ENCODE data around the gene SHKBP1.

SHKBP1 gene

GRCh38 chr19:40609561-40610395 lies 33.1 kb downstream of the SHKBP1 start:
- H3K27me3 Mint-ChIP-seq, result no peaks in the 10 kb centered on the region
- DNase-seq, result peak; percentile 96

GRCh38 chr19:40610396-40611064 lies 33.9 kb downstream of the SHKBP1 start:
- ATAC-seq (no peak), DNase-seq (peak; percentile 58)
- no peaks in the 10 kb centered on the region for H3K27me3 Mint-ChIP-seq
- H3K9me3 Mint-ChIP-seq, result no peaks in the 10 kb centered on the region
- H3K27ac Mint-ChIP-seq, result peak overlapping the region; percentile 94
- peaks cover 58% of the 10 kb centered on the region for H3K4me1 Mint-ChIP-seq
- H3K4me3 Mint-ChIP-seq, result peak overlapping the region; percentile 82
- H3K36me3 Mint-ChIP-seq (ENCODE audit: low read depth), result no peaks in the 10 kb centered on the region

More at GRCh38 chr19:40609561-40610395, 33.1 kb downstream of the SHKBP1 start:
- peaks cover 57% of the 10 kb centered on the region for H3K4me1 Mint-ChIP-seq
- H3K36me3 Mint-ChIP-seq (ENCODE audit: low read depth), result no peaks in the 10 kb centered on the region
- peak overlapping the region; percentile 94 for H3K27ac Mint-ChIP-seq
- H3K4me3 Mint-ChIP-seq, result peak overlapping the region; percentile 82
- ATAC-seq, result peak; percentile 61
- no peaks in the 10 kb centered on the region for H3K9me3 Mint-ChIP-seq

DNA sequence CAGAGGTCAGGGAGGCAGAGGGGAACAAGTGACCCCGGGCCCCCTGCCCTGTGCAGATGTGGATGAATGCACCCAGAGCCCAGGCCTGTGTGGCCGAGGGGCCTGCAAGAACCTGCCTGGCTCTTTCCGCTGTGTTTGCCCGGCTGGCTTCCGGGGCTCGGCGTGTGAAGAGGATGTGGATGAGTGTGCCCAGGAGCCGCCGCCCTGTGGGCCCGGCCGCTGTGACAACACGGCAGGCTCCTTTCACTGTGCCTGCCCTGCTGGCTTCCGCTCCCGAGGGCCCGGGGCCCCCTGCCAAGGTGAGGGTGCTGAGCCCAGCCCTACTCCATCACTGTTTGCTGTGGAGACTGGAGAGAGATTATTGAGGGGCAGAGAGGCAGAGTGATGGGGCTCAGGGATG lies 34.4 kb downstream of the SHKBP1 start:
- H3K9me3 Mint-ChIP-seq, result no peaks in the 10 kb centered on the region
- DNase-seq, result no peak
- peaks cover 5% of the 10 kb centered on the region for H3K36me3 Mint-ChIP-seq (ENCODE audit: low read depth)
- peak overlapping the region; percentile 82 for H3K4me3 Mint-ChIP-seq
- H3K27me3 Mint-ChIP-seq, result no peaks in the 10 kb centered on the region
- H3K27ac Mint-ChIP-seq, result peak overlapping the region; percentile 94
- H3K4me1 Mint-ChIP-seq, result peaks cover 59% of the 10 kb centered on the region
- no peak for ATAC-seq

DNA sequence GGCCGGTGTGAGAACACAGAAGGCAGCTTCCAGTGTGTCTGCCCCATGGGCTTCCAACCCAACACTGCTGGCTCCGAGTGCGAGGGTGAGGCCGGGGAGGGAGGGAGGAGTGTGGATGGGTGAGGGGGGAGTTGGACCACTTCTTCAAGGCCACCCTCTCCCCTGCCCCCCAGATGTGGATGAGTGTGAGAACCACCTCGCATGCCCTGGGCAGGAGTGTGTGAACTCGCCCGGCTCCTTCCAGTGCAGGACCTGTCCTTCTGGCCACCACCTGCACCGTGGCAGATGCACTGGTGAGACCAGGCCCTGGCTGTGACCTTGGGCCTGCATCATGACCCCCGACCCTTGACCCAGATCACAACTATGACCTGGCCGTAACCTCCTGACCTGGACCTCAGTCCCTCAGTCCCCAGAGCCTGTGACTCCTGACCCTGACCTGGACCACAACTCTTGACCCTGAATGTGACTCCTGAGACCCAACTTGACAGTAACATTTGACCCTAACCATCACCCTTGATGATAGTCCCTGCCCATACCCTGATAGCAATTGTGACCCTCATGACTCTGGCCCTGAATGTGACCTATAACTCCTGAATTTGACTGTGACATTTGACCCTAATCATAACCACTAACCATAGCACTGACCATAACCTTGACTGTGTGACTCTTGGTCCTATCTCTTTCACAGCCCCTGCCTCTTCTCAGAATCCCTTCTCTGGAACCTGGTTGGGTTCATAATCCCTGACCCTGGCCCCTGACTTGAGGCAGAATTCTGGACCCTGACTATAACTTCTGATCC lies 35.4 kb downstream of the SHKBP1 start:
- no peak for DNase-seq
- no peak for ATAC-seq
- no peaks in the 10 kb centered on the region for H3K9me3 Mint-ChIP-seq
- H3K36me3 Mint-ChIP-seq (ENCODE audit: low read depth), result peaks cover 10% of the 10 kb centered on the region
- no peaks in the 10 kb centered on the region for H3K27me3 Mint-ChIP-seq
- peak overlapping the region; percentile 94 for H3K27ac Mint-ChIP-seq
- peak overlapping the region; percentile 90 for H3K4me3 Mint-ChIP-seq
- peaks cover 57% of the 10 kb centered on the region for H3K4me1 Mint-ChIP-seq

GRCh38 chr19:40612831-40613689 lies 36.4 kb downstream of the SHKBP1 start:
- ATAC-seq, result no peak
- peak; percentile 90 for DNase-seq
- H3K4me1 Mint-ChIP-seq, result peaks cover 55% of the 10 kb centered on the region
- no peaks in the 10 kb centered on the region for H3K9me3 Mint-ChIP-seq
- no peaks in the 10 kb centered on the region for H3K27me3 Mint-ChIP-seq
- H3K36me3 Mint-ChIP-seq (ENCODE audit: low read depth), result peaks cover 13% of the 10 kb centered on the region
- peak overlapping the region; percentile 98 for H3K27ac Mint-ChIP-seq
- H3K4me3 Mint-ChIP-seq, result peak overlapping the region; percentile 90

GRCh38 chr19:40613690-40614621 lies 37.3 kb downstream of the SHKBP1 start:
- Mint-ChIP-seq H3K27me3 (no peaks in the 10 kb centered on the region), H3K27ac (peak overlapping the region; percentile 98), H3K4me1 (peaks cover 50% of the 10 kb centered on the region), H3K9me3 (no peaks in the 10 kb centered on the region), H3K36me3 (ENCODE audit: low read depth) (peaks cover 13% of the 10 kb centered on the region), H3K4me3 (peak overlapping the region; percentile 90)
- DNase-seq, result peak; percentile 88
- peak; percentile 50 for ATAC-seq

DNA sequence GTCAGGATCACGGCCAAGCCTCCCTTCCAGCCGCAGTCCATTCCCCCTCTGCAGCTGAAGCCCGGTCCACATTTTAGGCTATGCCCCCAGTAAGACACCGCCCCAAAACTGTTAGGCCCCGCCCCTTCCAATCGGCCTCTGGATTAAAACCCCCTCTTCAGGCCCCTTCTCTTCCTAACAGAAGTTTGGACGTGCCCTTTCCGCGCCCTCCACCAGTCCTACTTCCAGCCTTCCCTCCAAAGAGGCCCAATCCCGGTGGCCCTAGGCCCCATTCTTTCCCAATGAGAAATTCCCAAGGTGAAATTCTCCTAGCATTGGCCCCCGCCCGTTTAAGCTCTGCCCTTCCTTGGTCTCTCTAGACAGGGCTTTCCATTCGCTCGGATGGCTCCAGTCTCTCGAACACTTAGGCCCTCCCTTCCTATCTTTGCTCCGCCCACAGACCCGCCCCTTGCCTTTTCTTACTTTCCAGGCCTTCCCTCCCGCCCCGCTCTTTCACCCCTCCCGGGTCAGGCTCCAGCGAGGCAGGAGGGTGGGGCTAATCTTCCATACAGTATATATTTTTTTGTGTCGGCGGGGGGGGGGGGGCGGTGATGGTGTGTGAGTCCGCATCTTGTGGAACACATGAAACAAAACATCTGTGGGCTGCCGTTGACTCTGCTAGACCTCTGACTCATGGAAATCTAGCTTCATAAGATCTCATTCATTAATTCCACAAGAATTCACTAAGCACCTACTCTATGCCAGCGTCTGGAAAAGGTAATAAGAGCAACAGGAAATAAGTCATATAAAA lies 38.1 kb downstream of the SHKBP1 start:
- peaks cover 21% of the 10 kb centered on the region for H3K36me3 Mint-ChIP-seq (ENCODE audit: low read depth)
- DNase-seq, result peak; percentile 97
- H3K4me3 Mint-ChIP-seq, result peak overlapping the region; percentile 90
- peak overlapping the region; percentile 98 for H3K27ac Mint-ChIP-seq
- ATAC-seq, result peak; percentile 64
- H3K4me1 Mint-ChIP-seq, result peaks cover 57% of the 10 kb centered on the region
- H3K9me3 Mint-ChIP-seq, result no peaks in the 10 kb centered on the region
- no peaks in the 10 kb centered on the region for H3K27me3 Mint-ChIP-seq

GRCh38 chr19:40616178-40616577 lies 39.5 kb downstream of the SHKBP1 start:
- no peak for DNase-seq
- no peak for ATAC-seq
- no peak overlapping the region for H3K4me3 Mint-ChIP-seq
- H3K4me1 Mint-ChIP-seq, result peaks cover 47% of the 10 kb centered on the region
- no peaks in the 10 kb centered on the region for H3K9me3 Mint-ChIP-seq
- peaks cover 26% of the 10 kb centered on the region for H3K36me3 Mint-ChIP-seq (ENCODE audit: low read depth)
- H3K27me3 Mint-ChIP-seq, result no peaks in the 10 kb centered on the region
- H3K27ac Mint-ChIP-seq, result peak overlapping the region; percentile 98

DNA sequence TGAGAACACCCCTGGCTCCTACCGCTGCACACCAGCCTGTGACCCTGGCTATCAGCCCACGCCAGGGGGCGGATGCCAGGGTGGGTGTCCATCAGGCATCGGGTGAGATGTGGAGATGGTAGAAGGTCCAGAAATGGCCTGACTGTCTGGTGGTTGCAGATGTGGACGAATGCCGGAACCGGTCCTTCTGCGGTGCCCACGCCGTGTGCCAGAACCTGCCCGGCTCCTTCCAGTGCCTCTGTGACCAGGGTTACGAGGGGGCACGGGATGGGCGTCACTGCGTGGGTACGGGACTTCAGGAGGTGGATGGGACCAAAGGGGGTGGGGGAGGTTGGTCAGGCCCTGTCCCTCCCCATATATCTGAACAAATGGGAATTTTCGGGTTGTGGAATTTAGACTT lies 40.3 kb downstream of the SHKBP1 start:
- peaks cover 51% of the 10 kb centered on the region for H3K4me1 Mint-ChIP-seq
- no peaks in the 10 kb centered on the region for H3K9me3 Mint-ChIP-seq
- H3K27me3 Mint-ChIP-seq, result no peaks in the 10 kb centered on the region
- H3K36me3 Mint-ChIP-seq (ENCODE audit: low read depth), result peaks cover 30% of the 10 kb centered on the region
- no peak for DNase-seq
- peak overlapping the region; percentile 98 for H3K27ac Mint-ChIP-seq
- H3K4me3 Mint-ChIP-seq, result no peak overlapping the region
- no peak for ATAC-seq

GRCh38 chr19:40617961-40618360 lies 41.3 kb downstream of the SHKBP1 start:
- ATAC-seq (no peak), DNase-seq (no peak)
- Mint-ChIP-seq H3K9me3 (no peaks in the 10 kb centered on the region), H3K27ac (peak overlapping the region; percentile 14), H3K4me1 (peaks cover 42% of the 10 kb centered on the region), H3K4me3 (no peak overlapping the region), H3K36me3 (ENCODE audit: low read depth) (peaks cover 32% of the 10 kb centered on the region), H3K27me3 (no peaks in the 10 kb centered on the region)

GRCh38 chr19:40619333-40620160 lies 42.9 kb downstream of the SHKBP1 start:
- no peak overlapping the region for H3K4me3 Mint-ChIP-seq
- H3K36me3 Mint-ChIP-seq (ENCODE audit: low read depth), result peaks cover 34% of the 10 kb centered on the region
- no peaks in the 10 kb centered on the region for H3K9me3 Mint-ChIP-seq
- no peaks in the 10 kb centered on the region for H3K27me3 Mint-ChIP-seq
- ATAC-seq (no peak), DNase-seq (no peak)
- peaks cover 39% of the 10 kb centered on the region for H3K4me1 Mint-ChIP-seq
- peak overlapping the region; percentile 83 for H3K27ac Mint-ChIP-seq

- Mint-ChIP-seq H3K4me1 (peaks cover 38% of the 10 kb centered on the region), H3K27ac (peak overlapping the region; percentile 83), H3K27me3 (no peaks in the 10 kb centered on the region), H3K36me3 (ENCODE audit: low read depth) (peaks cover 38% of the 10 kb centered on the region), H3K9me3 (no peaks in the 10 kb centered on the region), H3K4me3 (no peak overlapping the region)
- DNase-seq (no peak), ATAC-seq (no peak)
These were observed 43.5 kb downstream of the SHKBP1 start for GRCh38 chr19:40620161-40620485.
